ENCODE results near the gene TTI1.
A peak's percentile ranks its signal among the peaks of the same experiment; 100 is the strongest.

The TTI1 gene

DNA sequence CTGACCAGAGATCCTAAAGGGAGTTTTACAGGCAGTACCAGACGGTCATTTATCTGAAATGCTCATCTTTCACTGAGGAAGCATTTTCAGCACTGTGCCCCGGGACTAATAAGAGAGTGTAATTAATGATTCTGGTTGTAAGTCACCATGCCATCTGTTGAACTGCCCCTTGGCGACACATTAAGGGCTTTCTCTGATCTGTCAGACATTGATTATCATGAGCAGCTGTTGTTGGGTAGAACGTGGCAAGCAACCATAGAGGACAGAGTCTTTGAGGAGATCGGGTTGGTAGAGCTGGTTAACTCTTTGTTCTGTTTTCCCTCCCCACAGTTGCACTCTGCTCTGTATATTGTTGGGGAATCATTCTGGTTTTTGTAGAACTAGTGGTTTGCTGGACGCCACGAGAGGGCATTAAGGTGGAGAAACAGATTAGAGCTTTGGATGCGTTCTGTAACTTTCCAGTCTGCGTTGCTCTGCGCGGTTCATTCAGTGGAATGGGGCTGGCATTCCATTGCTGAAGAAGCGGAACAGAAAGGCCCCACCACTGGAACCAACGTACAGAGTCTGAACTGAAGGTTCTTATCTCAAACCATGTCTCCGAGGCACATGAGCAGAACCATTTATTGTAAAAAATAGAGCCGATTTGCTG is 34.6 kb upstream of the TTI1 start:
- H3K9ac ChIP-seq (ENCODE audit: low read length) = no peak overlapping the region
- no peak overlapping the region for H3K4me2 ChIP-seq (ENCODE audit: low read length)
- H3K4me3 ChIP-seq (ENCODE audit: low read depth, low read length, poor library complexity, severe bottlenecking) = no peak overlapping the region
- H3F3A ChIP-seq (ENCODE audit: insufficient read depth, low read length) = no peaks in the 10 kb centered on the region
- peaks cover 12% of the 10 kb centered on the region for H3K4me1 ChIP-seq (ENCODE audit: insufficient read depth, low read length, severe bottlenecking)
- TF ChIP-seq EZH2 (IDR thresholded peaks at IDR 0.05; ENCODE audit: borderline replicate concordance, low read length) (no peak), CTCF (IDR thresholded peaks at IDR 0.05; ENCODE audit: low read length) (no peak)
- no peaks in the 10 kb centered on the region for H3K9me2 ChIP-seq (ENCODE audit: low read depth, low read length)
- H3K27me3 ChIP-seq (ENCODE audit: insufficient read depth, low read length) = no peaks in the 10 kb centered on the region
- peaks cover 17% of the 10 kb centered on the region; the same call in 1 of the 2 replicates for H3K9me3 ChIP-seq (ENCODE audit: low read length)
- no peak overlapping the region for H2AFZ ChIP-seq (ENCODE audit: low read length)
- H3K27ac ChIP-seq (ENCODE audit: low read depth, low read length, poor library complexity, severe bottlenecking) = no peak overlapping the region
- no peaks in the 10 kb centered on the region for H3K79me2 ChIP-seq (ENCODE audit: insufficient read depth, low read length)
- no peaks in the 10 kb centered on the region for H4K20me1 ChIP-seq (ENCODE audit: insufficient read depth, low read length)
- peaks cover 100% of the 10 kb centered on the region for H3K36me3 ChIP-seq (ENCODE audit: insufficient read depth, low read length)

- no peak overlapping the region for H3K4me2 ChIP-seq (ENCODE audit: low read length)
- H3K36me3 ChIP-seq (ENCODE audit: insufficient read depth, low read length) = peaks cover 100% of the 10 kb centered on the region
- no peak for TF ChIP-seq EZH2 (IDR thresholded peaks at IDR 0.05; ENCODE audit: borderline replicate concordance, low read length)
- no peak for TF ChIP-seq CTCF (IDR thresholded peaks at IDR 0.05; ENCODE audit: low read length)
- H3K27me3 ChIP-seq (ENCODE audit: insufficient read depth, low read length) = no peaks in the 10 kb centered on the region
- H3K9me2 ChIP-seq (ENCODE audit: low read depth, low read length) = no peaks in the 10 kb centered on the region
- 0 out of 2 replicates have a peak, but pooled peaks cover 11% of the 10 kb centered on the region for H3K9me3 ChIP-seq (ENCODE audit: low read length)
- no peaks in the 10 kb centered on the region for H3K79me2 ChIP-seq (ENCODE audit: insufficient read depth, low read length)
- no peaks in the 10 kb centered on the region for H3F3A ChIP-seq (ENCODE audit: insufficient read depth, low read length)
- no peaks in the 10 kb centered on the region for H4K20me1 ChIP-seq (ENCODE audit: insufficient read depth, low read length)
- H2AFZ ChIP-seq (ENCODE audit: low read length) = no peak overlapping the region
- no peak overlapping the region for H3K4me3 ChIP-seq (ENCODE audit: low read depth, low read length, poor library complexity, severe bottlenecking)
- no peak overlapping the region for H3K27ac ChIP-seq (ENCODE audit: low read depth, low read length, poor library complexity, severe bottlenecking)
- H3K9ac ChIP-seq (ENCODE audit: low read length) = no peak overlapping the region
- peaks cover 12% of the 10 kb centered on the region for H3K4me1 ChIP-seq (ENCODE audit: insufficient read depth, low read length, severe bottlenecking)
Observed at GRCh38 chr20:38066969-38067716, 33.9 kb upstream of the TTI1 start.

- H3K4me3 ChIP-seq (ENCODE audit: low read depth, low read length, poor library complexity, severe bottlenecking) = no peak overlapping the region
- no peaks in the 10 kb centered on the region for H3K79me2 ChIP-seq (ENCODE audit: insufficient read depth, low read length)
- peak overlapping the region; percentile 18 for H3K27ac ChIP-seq (ENCODE audit: low read depth, low read length, poor library complexity, severe bottlenecking)
- 0 out of 2 replicates have a peak, but pooled peaks cover 5% of the 10 kb centered on the region for H3K9me3 ChIP-seq (ENCODE audit: low read length)
- peaks cover 100% of the 10 kb centered on the region for H3K36me3 ChIP-seq (ENCODE audit: insufficient read depth, low read length)
- H2AFZ ChIP-seq (ENCODE audit: low read length) = no peak overlapping the region
- H3F3A ChIP-seq (ENCODE audit: insufficient read depth, low read length) = no peaks in the 10 kb centered on the region
- H3K27me3 ChIP-seq (ENCODE audit: insufficient read depth, low read length) = no peaks in the 10 kb centered on the region
- no peaks in the 10 kb centered on the region for H3K9me2 ChIP-seq (ENCODE audit: low read depth, low read length)
- TF ChIP-seq CTCF (IDR thresholded peaks at IDR 0.05; ENCODE audit: low read length) (no peak), EZH2 (IDR thresholded peaks at IDR 0.05; ENCODE audit: borderline replicate concordance, low read length) (no peak)
- peaks cover 12% of the 10 kb centered on the region for H3K4me1 ChIP-seq (ENCODE audit: insufficient read depth, low read length, severe bottlenecking)
- H4K20me1 ChIP-seq (ENCODE audit: insufficient read depth, low read length) = no peaks in the 10 kb centered on the region
- H3K4me2 ChIP-seq (ENCODE audit: low read length) = no peak overlapping the region
- H3K9ac ChIP-seq (ENCODE audit: low read length) = no peak overlapping the region
Observed at GRCh38 chr20:38065764-38066375, 32.6 kb upstream of the TTI1 start.
